ENCODE data around the gene NEB.
"Not testable (repeated sequence)": the region's sequence is repeated elsewhere in the genome, so short reads cannot be mapped to it uniquely, and the experiment has no call there.

NEB gene

DNA sequence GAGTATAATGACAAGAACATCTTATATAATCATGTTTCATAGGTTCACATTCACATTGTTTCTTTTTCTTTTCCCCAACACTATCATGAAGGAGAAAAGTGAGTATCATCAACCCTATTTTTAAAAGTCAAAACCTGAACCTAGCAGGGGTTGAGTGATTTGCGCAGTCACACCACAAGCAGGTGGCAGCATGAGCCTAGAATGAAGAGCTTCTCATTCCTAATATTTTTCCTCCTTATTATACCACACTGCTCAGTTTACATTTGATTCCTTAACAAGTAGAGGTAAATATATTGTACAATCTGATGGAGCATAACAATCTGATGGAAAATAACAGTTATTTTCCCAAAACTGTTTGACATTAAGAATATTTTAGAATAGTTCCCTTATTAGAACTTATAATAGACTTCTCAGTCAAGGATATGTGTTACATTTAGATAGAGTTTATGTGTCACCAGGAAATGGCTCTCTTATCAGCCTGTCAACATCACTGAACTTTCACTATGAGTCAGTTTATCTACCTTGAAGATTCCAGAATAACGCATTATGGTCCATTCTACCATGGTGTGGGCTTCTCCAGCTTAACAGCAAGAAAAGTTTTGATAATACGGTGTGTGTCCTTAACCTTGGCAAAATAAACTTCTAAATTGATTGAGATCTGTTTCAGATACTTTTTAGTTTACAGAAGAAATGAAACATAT lies 119.5 kb downstream of the NEB start:
- TF ChIP-seq, protein P1, sequence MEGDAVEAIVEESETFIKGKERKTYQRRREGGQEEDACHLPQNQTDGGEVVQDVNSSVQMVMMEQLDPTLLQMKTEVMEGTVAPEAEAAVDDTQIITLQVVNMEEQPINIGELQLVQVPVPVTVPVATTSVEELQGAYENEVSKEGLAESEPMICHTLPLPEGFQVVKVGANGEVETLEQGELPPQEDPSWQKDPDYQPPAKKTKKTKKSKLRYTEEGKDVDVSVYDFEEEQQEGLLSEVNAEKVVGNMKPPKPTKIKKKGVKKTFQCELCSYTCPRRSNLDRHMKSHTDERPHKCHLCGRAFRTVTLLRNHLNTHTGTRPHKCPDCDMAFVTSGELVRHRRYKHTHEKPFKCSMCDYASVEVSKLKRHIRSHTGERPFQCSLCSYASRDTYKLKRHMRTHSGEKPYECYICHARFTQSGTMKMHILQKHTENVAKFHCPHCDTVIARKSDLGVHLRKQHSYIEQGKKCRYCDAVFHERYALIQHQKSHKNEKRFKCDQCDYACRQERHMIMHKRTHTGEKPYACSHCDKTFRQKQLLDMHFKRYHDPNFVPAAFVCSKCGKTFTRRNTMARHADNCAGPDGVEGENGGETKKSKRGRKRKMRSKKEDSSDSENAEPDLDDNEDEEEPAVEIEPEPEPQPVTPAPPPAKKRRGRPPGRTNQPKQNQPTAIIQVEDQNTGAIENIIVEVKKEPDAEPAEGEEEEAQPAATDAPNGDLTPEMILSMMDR (IDR thresholded peaks at IDR 0.05; ENCODE audit: low read depth, low read length) = no peak
- no peak overlapping the region for H3K4me3 ChIP-seq (ENCODE audit: low read depth, low read length)
- no peak for DNase-seq (ENCODE audit: low read depth, low spot score)
- in situ Hi-C loops (cut with HindIII; ENCODE audit: low sequenced_read_pairs) = no loop called here

DNA sequence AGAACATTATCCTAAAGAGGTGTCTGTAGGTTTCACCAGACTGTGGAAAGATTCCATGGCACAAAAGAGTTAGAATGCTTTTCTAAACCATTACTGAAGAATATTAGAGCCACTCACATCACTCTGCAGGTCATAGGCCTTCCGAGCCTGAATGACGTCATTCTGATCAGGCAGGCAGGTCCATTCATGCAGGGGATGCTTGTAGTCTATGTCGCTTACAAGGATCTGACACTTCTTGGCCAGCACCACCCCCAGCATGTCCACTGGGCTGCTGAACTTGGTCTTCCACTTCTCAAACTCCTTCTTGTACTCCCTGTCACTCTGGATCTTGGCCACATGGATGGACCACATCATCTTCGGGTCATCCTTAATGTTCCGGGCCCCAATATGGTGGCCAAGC lies 120.1 kb downstream of the NEB start:
- no peak overlapping the region for H3K4me3 ChIP-seq (ENCODE audit: low read depth, low read length)
- TF ChIP-seq, protein P1 (IDR thresholded peaks at IDR 0.05; ENCODE audit: low read depth, low read length) = no peak
- no peak for DNase-seq (ENCODE audit: low read depth, low spot score)
- in situ Hi-C loops (cut with HindIII; ENCODE audit: low sequenced_read_pairs) = no loop called here

DNA sequence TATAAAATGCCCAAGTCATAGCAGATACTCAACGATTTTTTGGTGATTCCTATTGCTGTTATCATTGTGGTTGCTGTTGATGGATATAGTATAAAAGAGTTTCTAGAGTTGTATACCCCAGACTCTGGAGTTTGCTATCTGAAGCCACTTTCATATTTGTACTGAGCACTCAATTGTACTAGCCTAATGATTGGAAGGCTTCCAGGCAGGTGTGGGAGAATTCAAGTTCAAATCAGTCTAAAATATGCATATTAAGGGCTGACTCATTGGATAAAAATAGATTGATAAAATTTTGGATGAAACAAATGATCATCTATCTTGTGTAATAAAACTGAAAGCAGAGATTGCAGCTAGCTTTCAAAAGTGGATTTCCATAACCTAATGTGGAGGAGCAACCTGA lies 122.9 kb downstream of the NEB start:
- no peak overlapping the region for H3K4me3 ChIP-seq (ENCODE audit: low read depth, low read length)
- in situ Hi-C loops (cut with HindIII; ENCODE audit: low sequenced_read_pairs) = no loop called here
- TF ChIP-seq, protein P1 (IDR thresholded peaks at IDR 0.05; ENCODE audit: low read depth, low read length) = no peak
- DNase-seq (ENCODE audit: low read depth, low spot score) = no peak

DNA sequence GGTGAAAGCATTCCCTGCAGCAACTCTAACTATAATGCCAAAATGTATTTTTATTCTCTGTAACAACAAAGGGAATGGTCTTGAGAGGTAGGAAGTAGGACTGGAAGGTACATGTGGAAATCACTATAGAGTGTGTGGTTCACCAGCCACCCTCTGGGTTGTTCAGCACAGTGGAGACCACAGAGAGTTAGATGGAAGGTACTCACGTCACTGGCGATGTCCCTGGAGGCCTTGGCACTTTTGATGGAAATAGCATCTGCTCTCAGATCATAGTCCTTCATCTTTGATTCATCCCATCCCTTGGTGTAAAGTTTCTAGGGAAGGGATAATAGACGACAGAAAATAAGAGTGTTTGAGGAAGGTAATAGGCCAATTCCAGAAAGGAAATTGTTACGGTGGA lies 124.0 kb downstream of the NEB start:
- in situ Hi-C loops (cut with HindIII; ENCODE audit: low sequenced_read_pairs) = no loop called here
- TF ChIP-seq, protein P1 (IDR thresholded peaks at IDR 0.05; ENCODE audit: low read depth, low read length) = no peak
- H3K4me3 ChIP-seq (ENCODE audit: low read depth, low read length) = no peak overlapping the region
- DNase-seq (ENCODE audit: low read depth, low spot score) = no peak

DNA sequence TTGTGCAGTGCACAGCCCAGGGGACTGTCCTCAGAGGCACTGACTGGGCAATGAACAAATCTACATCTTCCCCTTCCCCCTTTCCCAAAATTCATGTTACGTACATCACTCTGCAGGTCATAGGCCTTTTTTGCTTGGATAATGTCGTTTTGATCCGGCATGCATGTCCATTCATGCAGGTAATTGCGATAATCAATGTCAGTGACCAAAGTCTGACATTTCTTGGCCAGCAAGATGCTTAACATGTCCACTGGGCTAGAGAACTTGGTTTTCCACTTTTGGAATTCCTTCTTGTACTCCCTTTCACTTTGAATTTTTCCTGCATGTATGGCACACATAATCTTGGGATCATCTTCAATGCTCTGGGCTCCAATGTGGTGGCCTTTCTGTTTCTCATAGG lies 124.6 kb downstream of the NEB start:
- TF ChIP-seq, protein P1 (IDR thresholded peaks at IDR 0.05; ENCODE audit: low read depth, low read length) = no peak
- no peak for DNase-seq (ENCODE audit: low read depth, low spot score)
- in situ Hi-C loops (cut with HindIII; ENCODE audit: low sequenced_read_pairs) = no loop called here
- no peak overlapping the region for H3K4me3 ChIP-seq (ENCODE audit: low read depth, low read length)

DNA sequence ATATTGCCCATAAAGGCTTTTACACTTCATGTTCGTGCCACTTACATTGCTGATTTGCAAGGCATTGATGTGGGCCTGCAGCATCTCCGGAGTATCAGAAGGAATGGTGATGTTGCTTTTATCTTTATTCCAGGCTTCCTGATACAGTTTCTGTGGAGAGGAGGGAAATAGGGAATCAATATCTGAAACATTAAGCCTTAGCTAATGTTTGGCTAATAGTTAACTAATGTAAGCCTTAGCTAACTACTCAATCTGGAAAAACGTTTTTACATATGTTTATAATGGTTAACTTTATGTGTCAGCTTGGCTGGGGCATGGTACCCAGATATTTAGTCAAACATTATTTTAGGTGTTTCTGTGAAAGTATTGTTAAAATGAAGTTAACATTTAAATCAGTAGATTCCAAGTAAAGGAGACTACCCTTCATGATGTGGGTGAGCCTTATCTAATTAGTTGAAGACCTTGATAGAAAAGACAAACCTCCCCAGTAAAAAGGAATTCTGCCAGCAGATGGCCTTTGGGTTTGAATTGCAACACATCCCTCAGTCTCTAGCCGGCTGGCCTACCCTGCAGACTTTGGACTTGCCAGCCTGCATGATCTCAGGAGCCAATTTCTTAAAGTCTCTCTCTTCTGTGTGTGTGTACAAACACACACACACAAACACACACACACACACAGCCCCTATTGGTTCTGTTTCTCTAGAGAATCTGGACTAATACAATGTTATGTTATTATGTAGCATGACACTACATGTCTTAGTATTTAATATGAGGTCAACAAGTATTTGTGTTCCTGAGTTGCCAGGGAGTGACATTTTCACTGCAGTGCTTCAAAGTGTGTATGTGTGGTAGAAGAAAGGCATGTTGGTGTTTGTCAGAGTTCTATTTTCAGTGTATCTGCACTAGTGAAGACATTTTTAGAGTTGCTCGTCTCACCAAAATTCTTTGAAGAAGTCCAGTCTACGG lies 126.5 kb downstream of the NEB start:
- in situ Hi-C loops (cut with HindIII; ENCODE audit: low sequenced_read_pairs); H3K4me3 ChIP-seq (ENCODE audit: low read depth, low read length); DNase-seq (ENCODE audit: low read depth, low spot score): not testable (repeated sequence)

DNA sequence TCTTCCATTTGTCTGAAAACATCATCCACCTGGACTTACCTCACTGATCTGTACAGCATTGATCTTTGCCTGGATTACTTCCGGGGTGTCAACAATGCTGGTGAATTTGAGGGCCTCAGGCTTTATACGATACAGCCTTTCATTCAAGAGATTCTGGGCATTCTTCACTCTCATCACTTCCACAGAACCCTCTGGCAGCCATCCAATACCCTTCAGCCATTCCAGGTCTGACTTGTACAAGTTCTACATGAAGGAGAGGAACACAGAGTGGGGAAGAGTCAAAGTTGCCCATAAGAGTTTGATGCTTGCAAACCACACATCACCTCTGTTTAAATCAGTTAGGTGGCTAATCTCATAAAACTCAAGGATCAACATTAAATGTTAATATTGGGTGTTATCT lies 130.7 kb downstream of the NEB start:
- in situ Hi-C loops (cut with HindIII; ENCODE audit: low sequenced_read_pairs); H3K4me3 ChIP-seq (ENCODE audit: low read depth, low read length); DNase-seq (ENCODE audit: low read depth, low spot score): not testable (repeated sequence)

DNA sequence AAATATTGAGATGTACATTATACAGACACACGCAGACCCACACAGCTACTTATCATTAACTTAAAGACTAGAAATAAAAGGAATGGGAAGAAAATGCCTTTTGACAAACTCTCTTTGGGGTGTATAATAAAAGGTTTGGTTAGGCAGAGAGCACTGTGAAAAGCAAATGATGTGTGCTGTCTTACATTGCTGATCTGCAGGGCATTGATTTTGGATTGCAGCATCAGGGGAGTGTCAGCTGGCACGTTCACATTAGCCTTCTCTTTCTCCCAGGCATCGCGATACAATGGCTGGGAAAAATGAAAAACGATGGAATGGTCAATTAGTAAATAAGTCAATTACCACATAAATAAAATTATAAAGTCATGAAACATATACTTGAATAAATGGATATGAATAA lies 131.9 kb downstream of the NEB start:
- DNase-seq (ENCODE audit: low read depth, low spot score); in situ Hi-C loops (cut with HindIII; ENCODE audit: low sequenced_read_pairs); H3K4me3 ChIP-seq (ENCODE audit: low read depth, low read length): not testable (repeated sequence)

DNA sequence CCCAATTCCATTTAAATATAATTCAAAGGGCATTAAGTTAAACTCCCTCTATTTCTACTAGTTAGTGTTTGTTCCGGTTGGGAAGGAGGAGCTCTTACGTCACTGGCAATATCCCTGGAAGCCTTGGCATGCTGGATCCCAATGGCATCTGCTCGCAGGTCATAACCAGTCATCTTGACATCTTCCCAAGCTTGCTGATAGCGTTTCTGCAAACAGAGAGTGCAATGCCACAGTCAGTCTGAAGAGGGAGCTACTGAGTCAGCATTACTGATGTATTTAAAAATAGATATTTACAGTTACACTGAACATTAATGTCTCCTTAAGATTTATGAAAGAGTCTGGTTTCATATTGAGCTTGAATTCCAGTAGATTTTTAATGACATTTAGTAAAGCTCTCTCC lies 132.5 kb downstream of the NEB start:
- in situ Hi-C loops (cut with HindIII; ENCODE audit: low sequenced_read_pairs); DNase-seq (ENCODE audit: low read depth, low spot score); H3K4me3 ChIP-seq (ENCODE audit: low read depth, low read length): not testable (repeated sequence)

DNA sequence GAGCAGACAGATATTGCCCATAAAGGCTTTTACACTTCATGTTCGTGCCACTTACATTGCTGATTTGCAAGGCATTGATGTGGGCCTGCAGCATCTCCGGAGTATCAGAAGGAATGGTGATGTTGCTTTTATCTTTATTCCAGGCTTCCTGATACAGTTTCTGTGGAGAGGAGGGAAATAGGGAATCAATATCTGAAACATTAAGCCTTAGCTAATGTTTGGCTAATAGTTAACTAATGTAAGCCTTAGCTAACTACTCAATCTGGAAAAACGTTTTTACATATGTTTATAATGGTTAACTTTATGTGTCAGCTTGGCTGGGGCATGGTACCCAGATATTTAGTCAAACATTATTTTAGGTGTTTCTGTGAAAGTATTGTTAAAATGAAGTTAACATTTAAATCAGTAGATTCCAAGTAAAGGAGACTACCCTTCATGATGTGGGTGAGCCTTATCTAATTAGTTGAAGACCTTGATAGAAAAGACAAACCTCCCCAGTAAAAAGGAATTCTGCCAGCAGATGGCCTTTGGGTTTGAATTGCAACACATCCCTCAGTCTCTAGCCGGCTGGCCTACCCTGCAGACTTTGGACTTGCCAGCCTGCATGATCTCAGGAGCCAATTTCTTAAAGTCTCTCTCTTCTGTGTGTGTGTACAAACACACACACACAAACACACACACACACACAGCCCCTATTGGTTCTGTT lies 137.2 kb downstream of the NEB start:
- DNase-seq (ENCODE audit: low read depth, low spot score); in situ Hi-C loops (cut with HindIII; ENCODE audit: low sequenced_read_pairs); H3K4me3 ChIP-seq (ENCODE audit: low read depth, low read length): not testable (repeated sequence)

DNA sequence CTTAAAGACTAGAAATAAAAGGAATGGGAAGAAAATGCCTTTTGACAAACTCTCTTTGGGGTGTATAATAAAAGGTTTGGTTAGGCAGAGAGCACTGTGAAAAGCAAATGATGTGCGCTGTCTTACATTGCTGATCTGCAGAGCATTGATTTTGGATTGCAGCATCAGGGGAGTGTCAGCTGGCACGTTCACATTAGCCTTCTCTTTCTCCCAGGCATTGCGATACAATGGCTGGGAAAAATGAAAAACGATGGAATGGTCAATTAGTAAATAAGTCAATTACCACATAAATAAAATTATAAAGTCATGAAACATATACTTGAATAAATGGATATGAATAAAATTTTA lies 142.4 kb downstream of the NEB start:
- DNase-seq (ENCODE audit: low read depth, low spot score); H3K4me3 ChIP-seq (ENCODE audit: low read depth, low read length); in situ Hi-C loops (cut with HindIII; ENCODE audit: low sequenced_read_pairs): not testable (repeated sequence)
